ENCODE results near the gene PDE4A. TPM values are rescaled to one million over a fixed set of nuclear protein-coding genes. Genes with fewer than 3 reads are reported as not detected.
A peak's percentile ranks its signal among the peaks of the same experiment; 100 is the strongest.
"Not testable (repeated sequence)": the region's sequence is repeated elsewhere in the genome, so short reads cannot be mapped to it uniquely, and the experiment has no call there.

PDE4A gene
- total and polyA plus RNA-seq, 5 donors = 5.5 to 14.2 (median 10.9) TPM

DNA sequence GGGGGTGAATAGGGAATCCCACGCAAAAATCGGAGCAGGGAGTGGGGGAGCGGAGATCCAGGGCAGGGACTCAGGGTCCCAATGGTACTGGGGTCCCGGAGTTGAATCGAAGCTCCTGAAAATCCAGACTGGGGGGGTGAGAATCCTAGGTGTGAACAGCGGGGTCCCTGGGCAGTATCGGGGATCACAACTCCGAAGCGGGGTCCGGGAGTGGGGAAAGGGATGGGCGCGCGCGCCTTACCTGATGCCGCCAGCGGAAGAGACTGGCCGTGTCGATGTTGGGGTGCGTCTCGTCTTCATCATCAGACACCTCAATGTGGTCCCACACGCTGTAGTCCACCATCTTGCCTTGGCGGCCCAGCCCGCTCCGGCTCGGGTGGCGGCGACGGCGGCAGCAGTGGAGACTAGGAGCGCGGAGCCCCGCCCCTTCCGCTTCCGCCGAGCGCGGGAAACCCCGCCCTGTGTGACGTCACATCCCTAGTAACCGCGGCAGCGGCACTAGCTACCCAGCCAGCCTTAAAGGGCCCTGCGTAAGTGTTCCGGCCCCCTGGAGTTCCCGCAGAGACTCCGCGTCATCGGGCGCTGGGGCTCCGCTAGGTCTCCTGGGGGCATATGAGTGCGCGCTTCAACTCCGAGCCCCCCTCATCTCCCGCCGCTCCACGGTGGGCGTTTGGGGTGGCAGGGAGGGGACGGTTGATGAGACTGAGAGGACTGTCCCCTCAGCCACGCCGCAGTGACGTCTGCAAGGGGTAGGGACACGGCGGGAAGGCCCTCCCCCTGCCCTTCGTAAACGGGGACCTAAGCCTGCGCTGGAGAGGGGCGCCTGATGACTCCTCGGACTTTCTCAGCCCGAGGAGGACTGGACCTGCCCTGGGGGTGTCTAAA, 17.0 kb upstream of the PDE4A start, which contains the start of gene CDC37:
TSS of gene CDC37 (minus strand) at position 406 of the 885 bp plus-strand sequence. CDS start at position 343, 63 bp downstream.
- peak; percentile 96 to 99 (median 99) for DNase-seq
- Histone ChIP-seq H3K4me1 (ENCODE audit: control insufficient read depth, insufficient read depth, low read length) (peaks cover 7% of the 10 kb centered on the region), H3K9me3 (ENCODE audit: control insufficient read depth, low read length) (no peaks in the 10 kb centered on the region), H3K4me3 (ENCODE audit: low read length) (peak within 1 kb of the TSS; percentile 92), H3K27me3 (ENCODE audit: control insufficient read depth, insufficient read depth) (no peaks in the 10 kb centered on the region), H3K27ac (ENCODE audit: low read length) (peak within 1 kb of the TSS; percentile 76)
- WGBS = under 1% methylated on average over 69 of the region's 69 CpGs
- intact Hi-C loops (cut with DNase I) = no loop called here
- ATAC-seq = peak; percentile 95 to 96

DNA sequence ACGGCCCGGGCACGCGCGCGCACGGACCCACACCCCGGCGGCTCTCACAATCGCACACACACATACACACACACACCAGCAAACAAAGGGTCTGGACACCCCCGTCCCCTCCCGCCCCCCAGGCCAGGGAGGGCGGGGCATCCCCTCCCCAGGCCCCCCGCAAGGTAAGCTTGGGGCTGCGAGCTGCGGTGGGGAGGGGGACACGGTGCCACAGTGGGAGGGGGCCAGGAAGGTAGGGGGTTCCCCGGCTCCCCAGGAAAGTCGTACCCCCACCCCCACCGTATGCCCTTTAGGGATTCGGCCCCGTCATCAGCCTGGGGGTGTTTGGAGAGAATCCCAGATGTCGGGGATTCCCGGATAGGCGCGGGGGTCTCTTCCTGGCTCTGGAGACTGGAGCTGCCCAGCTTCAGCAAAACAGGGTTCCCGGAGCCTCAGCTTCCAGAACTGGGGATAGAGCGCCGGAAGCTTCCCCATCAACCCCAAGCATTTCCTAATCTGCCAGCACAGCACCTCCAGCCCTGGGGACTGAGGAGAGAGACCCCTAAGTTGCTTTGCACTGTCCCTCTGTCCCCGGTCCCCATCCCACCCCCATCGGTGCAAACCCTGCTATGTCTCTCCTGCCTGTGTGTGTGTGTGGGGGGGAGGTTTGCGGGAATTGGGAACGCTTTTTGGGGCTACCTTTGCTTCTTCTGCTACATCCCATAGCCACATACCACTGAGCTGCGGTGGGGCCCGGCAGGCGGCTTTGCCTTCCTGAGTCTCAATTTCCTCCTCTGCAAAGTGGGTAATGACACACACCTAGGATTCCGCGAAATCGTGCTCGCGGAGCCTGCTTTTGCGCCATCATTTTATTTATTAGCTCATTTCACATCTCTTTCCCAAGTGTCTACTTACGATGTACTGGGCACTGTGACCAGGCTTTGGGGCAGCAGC, 15.2 kb upstream of the PDE4A start:
- WGBS = 5% methylated on average over 43 of the region's 43 CpGs
- intact Hi-C loops (cut with DNase I) = no loop called here
- Histone ChIP-seq H3K4me1 (ENCODE audit: control insufficient read depth, insufficient read depth, low read length) (peaks cover 4% of the 10 kb centered on the region), H3K4me3 (ENCODE audit: low read length) (peak overlapping the region; percentile 92), H3K9me3 (ENCODE audit: control insufficient read depth, low read length) (no peaks in the 10 kb centered on the region), H3K27me3 (ENCODE audit: control insufficient read depth, insufficient read depth) (no peaks in the 10 kb centered on the region), H3K27ac (ENCODE audit: low read length) (no peak overlapping the region)
- DNase-seq = no peak
- no peak for ATAC-seq

DNA sequence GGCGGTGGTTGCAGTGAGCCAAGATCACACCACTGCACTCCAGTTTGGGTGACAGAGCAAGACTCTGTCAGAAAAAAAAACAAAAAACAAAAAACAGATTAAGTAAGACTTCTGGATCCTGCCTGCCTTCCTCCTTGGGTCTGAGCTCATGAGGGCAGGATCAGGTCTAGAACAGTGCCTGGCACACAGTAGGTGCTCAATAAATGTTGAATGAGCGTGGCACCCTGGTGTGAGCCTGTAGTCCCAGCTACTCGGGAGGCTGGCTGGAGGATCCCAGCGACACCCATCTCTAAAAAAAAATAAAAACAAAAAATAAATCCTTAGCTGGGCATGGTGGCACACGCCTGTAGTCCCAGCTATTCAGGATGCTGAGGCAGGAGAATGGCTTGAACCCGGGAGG, 14.1 kb upstream of the PDE4A start:
- intact Hi-C loops (cut with DNase I) = no loop called here
- no peak for DNase-seq
- no peak overlapping the region for H3K27ac ChIP-seq (ENCODE audit: low read length)
- H3K4me1 ChIP-seq (ENCODE audit: control insufficient read depth, insufficient read depth, low read length) = peaks cover 3% of the 10 kb centered on the region
- H3K4me3 ChIP-seq (ENCODE audit: low read length) = no peak overlapping the region
- H3K9me3 ChIP-seq (ENCODE audit: control insufficient read depth, low read length) = no peaks in the 10 kb centered on the region
- no peak for ATAC-seq
- H3K27me3 ChIP-seq (ENCODE audit: control insufficient read depth, insufficient read depth) = no peaks in the 10 kb centered on the region
- 80% methylated on average over 6 of the region's 6 CpGs for WGBS

DNA sequence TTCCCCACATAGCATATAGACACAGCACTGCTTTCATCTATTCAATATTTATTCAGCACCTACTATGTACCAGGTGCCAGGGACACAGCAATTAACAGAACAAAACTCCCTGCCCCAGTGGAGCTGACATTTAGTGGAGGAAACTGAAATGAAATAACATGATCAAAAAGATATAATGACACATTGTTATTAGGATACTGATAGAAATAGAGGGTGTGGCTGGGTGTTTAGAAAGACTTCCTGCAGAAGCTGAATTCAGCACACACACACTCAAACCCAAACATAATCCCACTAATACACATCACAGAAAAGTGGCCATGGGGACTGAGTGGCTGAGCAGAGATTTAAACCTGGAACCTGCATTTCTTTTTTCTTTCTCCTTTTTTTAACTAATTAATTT, 13.2 kb upstream of the PDE4A start:
- no peaks in the 10 kb centered on the region for H3K27me3 ChIP-seq (ENCODE audit: control insufficient read depth, insufficient read depth)
- H3K27ac ChIP-seq (ENCODE audit: low read length) = no peak overlapping the region
- intact Hi-C loops (cut with DNase I) = no loop called here
- H3K4me3 ChIP-seq (ENCODE audit: low read length) = no peak overlapping the region
- ATAC-seq (no peak), DNase-seq (no peak)
- peaks cover 3% of the 10 kb centered on the region for H3K4me1 ChIP-seq (ENCODE audit: control insufficient read depth, insufficient read depth, low read length)
- H3K9me3 ChIP-seq (ENCODE audit: control insufficient read depth, low read length) = no peaks in the 10 kb centered on the region

DNA sequence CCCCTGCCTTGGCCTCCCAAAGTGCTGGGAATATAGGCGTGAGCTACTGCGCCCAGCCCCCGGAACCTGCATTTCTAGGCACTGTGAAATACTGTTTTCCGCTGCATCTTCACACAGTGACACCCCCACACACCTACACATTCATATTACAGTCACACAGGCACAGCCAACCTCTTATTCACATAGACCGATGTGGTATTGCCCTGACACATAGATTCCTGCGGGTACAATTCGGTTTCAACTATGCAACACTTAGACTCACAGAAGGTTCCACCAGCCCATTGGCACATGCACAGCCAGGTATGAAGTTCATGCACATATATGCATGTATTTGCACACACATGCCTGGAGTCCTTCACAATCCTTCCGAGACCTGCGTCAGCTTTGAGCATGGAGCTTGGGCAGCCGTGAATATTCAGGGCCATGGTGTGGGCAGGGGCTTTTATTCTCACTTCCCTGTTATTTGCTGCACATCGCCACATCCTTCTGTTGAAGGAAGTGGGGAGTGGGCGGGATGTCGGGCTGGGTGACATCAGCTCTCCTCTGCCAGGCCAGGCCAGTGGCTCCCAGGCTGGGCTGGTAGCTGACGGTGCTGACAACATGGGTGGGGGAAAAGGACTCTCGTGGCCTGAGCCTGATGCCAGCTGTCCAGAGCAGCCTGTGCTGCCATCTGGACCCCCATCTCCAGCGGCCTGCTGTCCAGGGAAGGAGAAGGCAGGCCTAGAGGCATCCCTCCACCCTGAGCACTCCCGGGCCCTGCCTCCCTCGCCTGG, 11.6 kb upstream of the PDE4A start:
- DNase-seq (peak in 2 of 3 donors; percentile 79 to 82), ATAC-seq (no peak)
- Histone ChIP-seq H3K27ac (ENCODE audit: low read length) (no peak overlapping the region), H3K27me3 (ENCODE audit: control insufficient read depth, insufficient read depth) (no peaks in the 10 kb centered on the region), H3K9me3 (ENCODE audit: control insufficient read depth, low read length) (no peaks in the 10 kb centered on the region), H3K4me1 (ENCODE audit: control insufficient read depth, insufficient read depth, low read length) (no peaks in the 10 kb centered on the region), H3K4me3 (ENCODE audit: low read length) (no peak overlapping the region)
- 58% methylated on average over 18 of the region's 18 CpGs for WGBS
- intact Hi-C loops (cut with DNase I) = no loop called here

DNA sequence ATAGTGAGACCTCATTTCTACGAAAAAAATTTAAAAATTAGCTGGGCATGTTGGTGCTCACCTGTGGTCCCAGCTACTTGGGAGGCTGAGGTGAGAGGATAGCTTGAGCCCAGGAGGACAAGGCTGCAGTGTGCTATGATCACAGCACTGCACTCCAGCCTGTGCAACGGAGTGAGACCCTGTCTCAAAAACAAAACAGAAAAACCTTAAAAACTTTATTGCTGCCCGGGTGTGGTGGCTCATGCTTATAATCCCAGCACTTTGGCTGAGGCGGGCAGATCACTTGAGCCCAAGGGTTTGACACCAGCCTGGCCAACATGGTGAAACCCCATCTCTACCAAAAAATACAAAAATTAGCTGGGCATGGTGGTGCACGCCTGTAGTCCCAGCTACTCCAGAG, 9.1 kb upstream of the PDE4A start:
- WGBS = 83% methylated on average over 5 of the region's 5 CpGs
- not testable (repeated sequence) for ATAC-seq; H3K4me1 ChIP-seq (ENCODE audit: control insufficient read depth, insufficient read depth, low read length)

DNA sequence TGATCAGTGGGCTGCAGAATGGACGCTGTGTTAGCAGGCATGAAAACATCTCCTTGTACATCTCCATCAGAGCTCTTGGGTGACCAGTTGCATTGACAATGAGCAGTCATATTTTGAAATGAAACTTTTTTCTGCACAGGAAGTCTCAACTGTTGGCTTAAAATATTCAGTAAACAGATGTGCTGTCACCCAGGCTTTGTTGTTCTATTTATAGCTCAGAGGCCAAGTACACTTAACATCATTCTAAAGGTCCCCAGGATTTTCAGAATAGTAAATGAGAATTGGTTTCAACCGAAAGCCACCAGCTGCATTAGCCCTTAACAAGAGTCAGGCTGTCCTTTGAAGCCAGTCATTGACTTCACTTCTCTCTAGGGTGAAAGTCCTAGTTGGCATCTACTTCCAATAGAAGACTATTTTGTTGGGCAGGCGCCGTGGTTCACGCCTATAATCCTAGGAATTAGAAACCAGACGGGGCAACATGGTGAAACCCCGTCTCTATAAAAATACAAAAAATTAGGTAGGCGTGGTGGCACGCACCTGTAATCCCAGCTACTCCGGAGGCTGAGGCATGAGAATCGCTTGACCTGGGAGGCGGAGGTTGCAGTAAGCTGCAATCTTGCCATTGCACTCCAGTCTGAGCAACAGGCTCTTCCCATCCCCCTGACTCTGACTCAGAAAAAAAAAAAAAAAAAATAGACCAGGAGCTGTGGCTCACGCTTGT, 7.9 kb upstream of the PDE4A start:
- Histone ChIP-seq H3K4me1 (ENCODE audit: control insufficient read depth, insufficient read depth, low read length) (no peaks in the 10 kb centered on the region), H3K27ac (ENCODE audit: low read length) (no peak overlapping the region), H3K4me3 (ENCODE audit: low read length) (no peak overlapping the region), H3K27me3 (ENCODE audit: control insufficient read depth, insufficient read depth) (no peaks in the 10 kb centered on the region), H3K9me3 (ENCODE audit: control insufficient read depth, low read length) (no peaks in the 10 kb centered on the region)
- intact Hi-C loops (cut with DNase I) = no loop called here
- WGBS = 80% methylated on average over 13 of the region's 13 CpGs
- ATAC-seq = no peak
- DNase-seq = no peak

More for the DNA sequence above, 9.1 kb upstream of the PDE4A start:
- intact Hi-C loops (cut with DNase I); H3K9me3 ChIP-seq (ENCODE audit: control insufficient read depth, low read length); H3K27ac ChIP-seq (ENCODE audit: low read length); H3K4me3 ChIP-seq (ENCODE audit: low read length); DNase-seq; H3K27me3 ChIP-seq (ENCODE audit: control insufficient read depth, insufficient read depth): not testable (repeated sequence)

DNA sequence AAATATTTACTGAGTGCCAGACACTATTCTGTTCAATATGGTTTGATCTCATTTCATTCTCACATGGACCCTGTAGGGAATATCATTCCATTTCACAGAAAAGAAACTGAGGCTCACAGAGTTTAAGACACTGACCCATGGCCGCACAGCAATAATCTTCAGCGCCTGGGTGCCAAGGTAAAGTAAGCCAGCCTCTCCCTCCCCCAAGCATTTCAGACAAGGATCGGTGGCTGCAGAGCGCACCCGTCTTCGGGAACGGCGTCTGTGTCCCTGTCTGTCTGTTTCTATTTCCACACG, 4.3 kb upstream of the PDE4A start:
- H3K27ac ChIP-seq (ENCODE audit: low read length) = no peak overlapping the region
- WGBS = 7% methylated on average over 9 of the region's 9 CpGs
- no peaks in the 10 kb centered on the region for H3K27me3 ChIP-seq (ENCODE audit: control insufficient read depth, insufficient read depth)
- intact Hi-C loops (cut with DNase I) = no loop called here
- H3K4me3 ChIP-seq (ENCODE audit: low read length) = peak overlapping the region; percentile 39
- ATAC-seq (no peak), DNase-seq (no peak)
- no peaks in the 10 kb centered on the region for H3K9me3 ChIP-seq (ENCODE audit: control insufficient read depth, low read length)
- peaks cover 4% of the 10 kb centered on the region for H3K4me1 ChIP-seq (ENCODE audit: control insufficient read depth, insufficient read depth, low read length)

DNA sequence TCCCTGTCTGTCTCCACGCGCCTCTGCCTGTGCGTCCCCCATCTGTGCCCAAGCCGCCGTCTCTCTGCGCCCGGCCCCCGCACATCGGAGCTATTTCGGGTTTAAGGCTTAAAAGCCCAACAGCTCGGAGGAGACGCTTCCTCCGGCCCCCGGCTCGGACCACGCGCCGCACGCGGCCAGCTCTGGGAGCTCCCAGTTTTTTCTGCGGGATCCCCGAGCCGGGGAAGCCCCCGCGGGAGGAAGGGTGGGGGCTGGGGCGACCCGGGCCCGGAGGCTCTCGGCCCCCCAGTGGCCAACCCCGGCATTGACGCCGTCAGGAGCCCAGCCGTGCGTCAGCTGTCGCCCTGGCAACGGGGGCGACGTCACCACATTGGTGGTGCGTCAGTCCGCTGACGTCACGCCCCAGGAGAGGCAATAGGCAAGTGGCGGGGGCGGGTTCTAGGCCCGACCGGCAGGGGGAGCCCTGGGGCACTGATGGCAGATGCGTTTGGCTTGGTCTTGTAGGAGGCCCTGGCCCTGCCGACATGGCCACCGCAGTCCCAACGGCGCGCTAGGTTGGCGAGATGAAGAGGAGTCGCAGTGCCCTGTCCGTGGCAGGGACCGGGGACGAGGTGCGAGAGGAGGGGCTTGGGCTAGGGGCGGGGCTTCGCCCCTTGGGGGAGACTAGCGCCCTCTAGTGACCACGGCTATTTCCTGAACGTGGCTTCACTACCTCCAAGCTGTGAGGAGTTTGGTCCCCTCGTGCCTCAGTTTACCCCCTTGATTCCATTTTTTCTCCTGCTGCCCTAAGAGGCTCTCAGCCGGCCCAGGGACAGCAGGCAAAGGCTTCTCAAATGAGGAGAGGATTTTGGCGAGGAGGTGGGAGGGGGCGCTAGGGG, 3.7 kb upstream of the PDE4A start:
- intact Hi-C loops (cut with DNase I) = no loop called here
- H3K27ac ChIP-seq (ENCODE audit: low read length) = no peak overlapping the region
- H3K4me1 ChIP-seq (ENCODE audit: control insufficient read depth, insufficient read depth, low read length) = peaks cover 4% of the 10 kb centered on the region
- ATAC-seq = peak; percentile 82 to 88
- H3K4me3 ChIP-seq (ENCODE audit: low read length) = peak overlapping the region; percentile 39
- whole genome bisulfite sequencing = 3% methylated on average over 67 of the region's 67 CpGs
- peak; percentile 86 to 92 (median 91) for DNase-seq
- H3K9me3 ChIP-seq (ENCODE audit: control insufficient read depth, low read length) = no peaks in the 10 kb centered on the region
- no peaks in the 10 kb centered on the region for H3K27me3 ChIP-seq (ENCODE audit: control insufficient read depth, insufficient read depth)
